Keratinocyte (primary cell): ENCODE measurements around the gene SFTPB. TPM values are rescaled to one million over a fixed set of nuclear protein-coding genes. Genes with fewer than 3 reads are reported as not detected.
"Not testable (repeated sequence)": the region's sequence is repeated elsewhere in the genome, so short reads cannot be mapped to it uniquely, and the experiment has no call there.

Source experiments
- DNase-seq: peaks from one replicate; pipeline ENCODE4 v3.0.0-alpha.2; 2011; ENCODE audit warnings: low read depth, missing footprints, low spot score
- FAIRE-seq: peaks from 2 replicates; lab custom pipeline; 2011; peaks lifted over from hg19 to GRCh38; lab: Jason Lieb, UNC
- H2AFZ ChIP-seq: 2 replicates; pipeline ENCODE4 v1.6.0; 2012; ENCODE audit warnings: low read length, control low read depth, inconsistent platforms; ENCODE audit not compliant: control insufficient read depth
- H3K27ac ChIP-seq: 2 replicates; pipeline ENCODE4 v1.5.1; 2011; ENCODE audit warnings: low read length; ENCODE audit not compliant: control insufficient read depth, insufficient read depth
- H3K27me3 ChIP-seq: 3 replicates; pipeline ENCODE4 v1.6.0; 2011; ENCODE audit warnings: low read length; ENCODE audit not compliant: control insufficient read depth, insufficient read depth; ENCODE audit errors: extremely low read depth
- H3K36me3 ChIP-seq, 2 experiments: 2 replicates in 1 of 2; 3 replicates in 1 of 2; pipeline ENCODE4 v1.5.1; 2011; ENCODE audit warnings: low read length in 2 of 2, mild to moderate bottlenecking in 1 of 2; ENCODE audit not compliant: control insufficient read depth in 2 of 2, insufficient read depth in 2 of 2; ENCODE audit errors: extremely low read depth in 1 of 2
- H3K4me1 ChIP-seq: 3 replicates; pipeline ENCODE4 v1.5.1; 2011; ENCODE audit warnings: low read length; ENCODE audit not compliant: control insufficient read depth, insufficient read depth; ENCODE audit errors: extremely low read depth
- H3K4me2 ChIP-seq: 3 replicates; pipeline ENCODE4 v1.6.0; 2011; ENCODE audit warnings: low read depth, low read length; ENCODE audit not compliant: control insufficient read depth, insufficient read depth; ENCODE audit errors: extremely low read depth
- H3K4me3 ChIP-seq, 3 experiments: fragments of 200-600 bp in 1 of 3; sonication (generic) in 1 of 3; 2 replicates in 2 of 3; 3 replicates in 1 of 3; pipeline ENCODE4 v1.5.1; 2011 to 2016; ENCODE audit warnings: low read length in 3 of 3, mild to moderate bottlenecking in 3 of 3, control low read depth in 2 of 3, inconsistent platforms in 1 of 3, low read depth in 1 of 3, mixed read lengths in 1 of 3, mixed run types in 1 of 3, moderate library complexity in 1 of 3; ENCODE audit not compliant: control insufficient read depth in 2 of 3, insufficient read depth in 2 of 3; ENCODE audit errors: extremely low read depth in 1 of 3
- H3K79me2 ChIP-seq: 2 replicates; pipeline ENCODE4 v1.6.0; 2012; ENCODE audit warnings: low read length; ENCODE audit not compliant: control insufficient read depth, insufficient read depth
- H3K9ac ChIP-seq: 3 replicates; pipeline ENCODE4 v1.6.0; 2011; ENCODE audit warnings: low read length; ENCODE audit not compliant: control insufficient read depth, insufficient read depth; ENCODE audit errors: extremely low read depth
- H3K9me1 ChIP-seq: 3 replicates; pipeline ENCODE4 v1.6.0; 2011; ENCODE audit warnings: low read length; ENCODE audit not compliant: control insufficient read depth, insufficient read depth; ENCODE audit errors: extremely low read depth
- H3K9me3 ChIP-seq: 2 replicates; pipeline ENCODE4 v1.5.1; 2012; ENCODE audit warnings: low read depth, low read length; ENCODE audit not compliant: control insufficient read depth
- H4K20me1 ChIP-seq: 3 replicates; pipeline ENCODE4 v1.6.0; 2011; ENCODE audit warnings: low read length; ENCODE audit not compliant: control insufficient read depth, insufficient read depth; ENCODE audit errors: extremely low read depth
- CTCF ChIP-seq, 3 experiments: IDR thresholded peaks in 1 of 3; conservative IDR thresholded peaks in 1 of 3; optimal IDR thresholded peaks in 1 of 3; 2 replicates in 2 of 3; 3 replicates in 1 of 3; pipeline versions ENCODE3 to v1.5.1; 2011; ENCODE audit warnings: low read length in 3 of 3, mild to moderate bottlenecking in 3 of 3, moderate library complexity in 2 of 3, control low read depth in 1 of 3, inconsistent platforms in 1 of 3; ENCODE audit not compliant: insufficient read depth in 2 of 3; ENCODE audit errors: extremely low read depth in 1 of 3
- EZH2 ChIP-seq: IDR thresholded peaks from one replicate; pipeline ENCODE4 v1.6.1; 2012; ENCODE audit warnings: inconsistent platforms, mild to moderate bottlenecking, low read length, moderate library complexity
- dilution Hi-C: fragments of 300-500 bp; cut with MboI; formaldehyde crosslinking; loops from one replicate; pipeline ENCODE4 v1.7.0; 2020; ENCODE audit warnings: low sequenced_read_pairs; ENCODE audit not compliant: extremely low pct_ligation_motif_present
- polyA plus RNA-seq, 5 experiments: library from polyadenylated mRNA; depleted of rRNA in 3 of 5; stranded (reverse) in 3 of 5; stranded (forward) in 1 of 5; unstranded in 1 of 5; fragments of >200 nt; gene quantifications; 1 replicate in 1 of 5; 2 replicates in 3 of 5; 3 replicates in 1 of 5; pipeline versions ENCODE4 v1.2.1 to v1.2.3, GENCODE V29; 2011 to 2012; ENCODE audit warnings: missing spikeins in 2 of 5, low read depth in 1 of 5, low replicate concordance in 1 of 5

SFTPB gene
- polyA plus RNA-seq, 1 donor (not counting 4 experiments of a cell fraction or from before 2014, with no cell fraction given) = not detected

GRCh38 chr2:85672456-85672855 lies 4.5 kb upstream of the SFTPB start:
- no peak overlapping the region for H2AFZ ChIP-seq
- FAIRE-seq = no peak
- no peak overlapping the region for H3K4me2 ChIP-seq
- no peak for DNase-seq
- TF ChIP-seq EZH2 (no peak), CTCF (optimal IDR thresholded peaks at IDR 0.05 in 1 of 3, IDR thresholded peaks at IDR 0.05 in 1 of 3, conservative IDR thresholded peaks at IDR 0.05 in 1 of 3; ENCODE audit: extremely low read depth in 1 of 3, insufficient read depth in 2 of 3, low read length in 3 of 3) (no peak)
- no peak overlapping the region for H3K27ac ChIP-seq
- H3K9me3 ChIP-seq = no peaks in the 10 kb centered on the region
- dilution Hi-C loops = no loop called here
- H4K20me1 ChIP-seq = no peaks in the 10 kb centered on the region
- H3K9me1 ChIP-seq = no peaks in the 10 kb centered on the region
- no peaks in the 10 kb centered on the region for H3K4me1 ChIP-seq
- no peaks in the 10 kb centered on the region for H3K79me2 ChIP-seq
- H3K4me3 ChIP-seq = no peak overlapping the region
- no peaks in the 10 kb centered on the region for H3K36me3 ChIP-seq
- peaks cover 4% of the 10 kb centered on the region for H3K27me3 ChIP-seq
- no peak overlapping the region for H3K9ac ChIP-seq

- FAIRE-seq = not testable (repeated sequence)
Observed at GRCh38 chr2:85670416-85670815, 2.4 kb upstream of the SFTPB start.

GRCh38 chr2:85669549-85669948 lies 1.6 kb upstream of the SFTPB start:
- Histone ChIP-seq H3K36me3 (no peaks in the 10 kb centered on the region), H3K27ac (no peak overlapping the region), H4K20me1 (no peaks in the 10 kb centered on the region), H2AFZ (no peak overlapping the region), H3K4me2 (no peak overlapping the region), H3K4me3 (no peak overlapping the region), H3K27me3 (no peaks in the 10 kb centered on the region), H3K4me1 (no peaks in the 10 kb centered on the region), H3K9ac (no peak overlapping the region), H3K9me3 (no peaks in the 10 kb centered on the region), H3K9me1 (no peaks in the 10 kb centered on the region), H3K79me2 (no peaks in the 10 kb centered on the region)
- no peak for DNase-seq
- dilution Hi-C loops = no loop called here
- TF ChIP-seq CTCF (optimal IDR thresholded peaks at IDR 0.05 in 1 of 3, IDR thresholded peaks at IDR 0.05 in 1 of 3, conservative IDR thresholded peaks at IDR 0.05 in 1 of 3; ENCODE audit: extremely low read depth in 1 of 3, insufficient read depth in 2 of 3, low read length in 3 of 3) (no peak), EZH2 (no peak)
- FAIRE-seq = no peak

More at GRCh38 chr2:85670416-85670815, 2.4 kb upstream of the SFTPB start:
- H4K20me1 ChIP-seq, dilution Hi-C loops, H3K9me1 ChIP-seq, H3K4me2 ChIP-seq, H3K4me1 ChIP-seq, H3K27ac ChIP-seq, DNase-seq, H3K79me2 ChIP-seq, H3K9me3 ChIP-seq, H3K36me3 ChIP-seq, H3K9ac ChIP-seq, H3K4me3 ChIP-seq, H3K27me3 ChIP-seq, H2AFZ ChIP-seq: not testable (repeated sequence)
